ENCODE data around the gene CBLN3.

CBLN3 gene

DNA sequence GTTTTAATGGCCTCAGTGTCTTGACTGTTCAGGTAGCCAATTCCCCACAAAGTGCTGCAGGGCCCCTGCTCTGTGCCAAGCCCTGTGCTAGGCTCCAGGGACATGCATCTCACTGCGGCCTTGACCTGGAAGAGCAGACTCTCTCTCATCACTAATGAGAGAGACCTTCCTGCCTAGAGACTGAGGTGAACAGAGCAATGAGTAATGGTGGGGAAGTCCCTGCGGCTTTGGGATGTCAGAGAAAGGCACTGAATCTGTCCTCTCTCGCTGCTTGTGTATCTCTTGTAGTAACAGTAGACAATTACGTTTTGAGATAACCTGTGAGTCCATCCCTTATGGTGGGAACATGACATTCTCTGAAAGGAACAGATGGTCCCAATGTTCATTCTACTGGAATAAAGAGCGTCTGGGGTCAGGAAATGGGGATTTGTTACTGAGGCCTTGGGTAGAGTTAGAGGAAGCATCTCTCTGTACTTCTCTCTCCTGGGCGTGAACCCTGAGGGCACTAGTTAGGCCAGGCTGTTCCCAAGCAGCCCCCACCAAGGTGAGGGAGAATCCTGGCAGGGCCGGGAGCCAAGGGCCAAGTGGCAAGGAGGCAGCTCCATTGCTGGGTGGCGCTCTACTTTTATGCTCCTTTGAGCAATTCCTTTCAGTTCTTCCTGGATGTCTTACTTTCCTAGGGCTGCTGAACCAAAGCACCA, 48.0 kb downstream of the CBLN3 start:
- DNase-seq, result no peak

DNA sequence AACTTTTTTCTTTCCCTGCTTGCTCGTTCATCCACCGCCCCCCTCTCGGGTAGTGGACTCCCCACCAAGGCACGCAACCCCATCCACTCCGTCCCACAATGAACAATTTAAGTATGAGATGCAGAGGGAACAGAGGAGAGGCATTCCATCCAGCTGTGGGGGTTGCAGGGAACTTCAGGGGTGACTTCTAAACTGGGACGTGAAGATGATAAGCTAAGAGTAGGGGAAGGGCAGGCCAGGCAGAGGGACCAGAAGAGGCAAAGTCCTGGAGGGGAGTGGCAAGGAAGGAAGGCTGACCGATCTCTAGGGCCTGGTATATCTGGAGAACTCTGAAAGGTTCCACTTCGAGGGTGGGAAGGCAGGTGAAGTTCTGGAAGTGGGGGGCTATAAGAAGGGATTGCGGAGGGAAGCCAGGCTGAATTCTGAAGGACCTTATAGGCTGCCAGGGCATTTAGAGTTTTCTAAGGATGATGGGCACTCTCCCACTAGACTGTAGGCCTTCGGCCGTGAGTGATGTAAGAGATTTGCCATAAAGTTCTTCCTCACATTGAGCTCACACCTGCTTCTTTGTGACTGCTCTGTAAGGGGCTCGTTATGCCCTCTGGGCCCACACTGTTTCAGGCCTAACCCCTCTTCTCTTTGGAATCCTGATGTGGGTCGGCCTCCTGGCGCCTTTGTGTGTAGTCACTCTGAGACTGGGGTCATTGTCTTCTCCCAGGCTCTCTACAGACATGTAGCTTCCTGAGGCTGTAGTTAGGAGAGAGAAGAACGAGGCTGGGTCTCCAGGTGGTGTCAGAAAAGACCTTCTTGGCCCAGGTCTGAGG, 49.3 kb downstream of the CBLN3 start:
- no peak for DNase-seq

DNA sequence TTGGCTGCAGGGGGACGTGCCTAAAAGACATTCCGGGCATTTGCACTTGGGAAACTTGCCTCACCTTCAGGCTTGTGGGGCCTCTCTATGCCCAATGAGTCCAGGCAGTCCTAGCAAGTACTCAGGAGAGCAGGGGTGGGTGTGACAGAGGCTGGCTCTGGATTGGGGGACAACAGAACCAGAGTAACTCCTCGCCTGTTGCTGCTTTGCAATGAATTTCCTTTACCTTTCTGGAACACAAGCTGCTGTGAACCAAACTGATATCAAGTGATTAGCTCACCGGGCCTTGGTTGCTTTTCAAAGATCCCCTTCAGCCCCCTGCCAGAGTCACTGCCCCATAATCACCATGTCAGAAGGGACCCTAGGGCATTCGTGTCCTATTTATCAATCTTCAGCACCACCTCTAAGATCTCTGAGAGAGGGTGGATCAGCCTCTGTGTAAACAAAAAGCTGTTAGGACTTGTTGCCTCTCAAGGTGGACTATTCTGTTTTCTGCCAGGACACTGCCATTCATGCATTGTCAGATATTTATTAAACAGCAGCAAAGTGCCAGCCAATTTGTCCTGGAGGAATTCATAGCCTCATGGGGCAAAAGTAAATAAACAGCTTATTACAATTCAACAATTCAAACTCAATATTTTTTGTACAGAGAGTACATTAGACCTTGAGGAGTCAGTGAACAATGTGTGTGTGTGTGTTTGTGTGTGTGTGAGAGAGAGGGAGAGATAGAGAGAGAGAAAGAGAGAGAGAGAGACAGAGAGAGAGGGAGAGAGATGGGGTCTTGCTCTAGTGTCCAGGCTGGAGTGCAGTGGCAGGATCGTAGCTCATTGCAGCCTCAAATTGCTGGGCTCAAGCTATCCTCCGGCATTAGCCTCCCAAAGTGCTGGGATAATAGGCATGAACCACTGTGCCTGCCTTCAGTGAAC, 50.2 kb downstream of the CBLN3 start:
- no peak for DNase-seq

DNA sequence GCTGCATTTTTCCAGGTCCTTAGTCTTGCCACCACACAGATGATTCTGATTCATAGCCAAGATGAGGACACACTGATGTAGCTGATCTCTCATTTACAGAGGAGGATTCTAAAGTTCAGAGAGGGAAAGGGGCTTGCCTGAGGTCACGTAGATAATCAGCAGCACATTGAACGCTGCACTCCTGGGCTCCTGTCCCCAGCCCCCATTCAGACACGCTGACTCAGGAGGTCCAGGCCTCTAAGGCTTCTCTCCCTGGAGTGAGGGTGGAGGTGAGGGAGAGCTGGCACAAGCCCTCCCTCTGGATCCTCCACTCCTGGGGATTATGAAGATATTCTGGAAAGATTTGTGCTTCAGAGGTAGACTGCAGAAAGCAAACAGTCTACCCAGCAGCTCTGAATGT, 51.1 kb downstream of the CBLN3 start:
- no peak for DNase-seq

DNA sequence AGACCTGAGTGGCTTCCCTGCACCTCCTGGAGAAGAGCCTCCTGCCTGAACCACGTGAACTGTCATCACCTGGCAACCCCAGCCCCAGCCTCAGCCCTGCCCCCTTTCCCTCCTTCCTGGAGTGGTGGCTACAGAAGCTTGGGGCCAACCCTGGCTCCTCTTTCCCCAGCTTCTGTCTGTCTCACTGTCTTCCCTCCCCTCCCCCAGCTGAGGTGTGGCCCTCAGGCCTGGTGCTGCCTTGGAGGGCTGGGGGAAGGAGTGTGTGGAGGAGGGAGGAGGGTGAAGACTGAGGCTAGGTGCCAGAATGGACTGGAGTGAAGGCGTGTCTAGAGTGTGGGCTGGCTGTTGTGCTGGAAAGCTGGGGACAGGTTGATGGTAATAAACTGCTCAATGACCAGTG, 51.8 kb downstream of the CBLN3 start:
- no peak for DNase-seq

DNA sequence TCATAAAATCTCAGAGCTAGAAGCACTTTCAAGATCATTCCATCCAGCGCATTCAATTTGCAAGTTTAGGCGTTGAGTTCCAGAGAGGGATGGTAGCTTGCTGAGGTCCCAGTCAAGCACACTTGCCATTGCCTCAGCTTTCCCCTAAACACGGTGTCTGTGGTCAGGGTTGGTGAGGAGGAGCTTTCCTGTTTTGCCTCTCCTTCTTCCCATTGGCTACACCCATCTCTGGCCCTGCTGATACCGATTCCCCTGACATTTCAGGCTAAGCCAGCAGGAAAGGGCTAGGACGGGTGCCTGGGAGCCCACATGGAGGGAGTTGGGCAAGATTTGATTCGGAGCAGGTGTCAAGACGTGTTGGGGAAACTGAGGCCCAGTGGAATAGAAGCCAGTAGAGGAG, 52.3 kb downstream of the CBLN3 start:
- no peak for DNase-seq

All from right kidney (tissue), 1 donor.